GM21528 (cell line): Measurements from ENCODE around the gene LPAR3.

Source experiments
- ATAC-seq: cut with Tn5 transposase; IDR thresholded peaks from one replicate; pipeline ENCODE4 v1.9.1; 2021; ENCODE audit warnings: mild to moderate bottlenecking, moderate library complexity; ENCODE audit not compliant: unreplicated experiment, low FRiP score

The LPAR3 gene

DNA sequence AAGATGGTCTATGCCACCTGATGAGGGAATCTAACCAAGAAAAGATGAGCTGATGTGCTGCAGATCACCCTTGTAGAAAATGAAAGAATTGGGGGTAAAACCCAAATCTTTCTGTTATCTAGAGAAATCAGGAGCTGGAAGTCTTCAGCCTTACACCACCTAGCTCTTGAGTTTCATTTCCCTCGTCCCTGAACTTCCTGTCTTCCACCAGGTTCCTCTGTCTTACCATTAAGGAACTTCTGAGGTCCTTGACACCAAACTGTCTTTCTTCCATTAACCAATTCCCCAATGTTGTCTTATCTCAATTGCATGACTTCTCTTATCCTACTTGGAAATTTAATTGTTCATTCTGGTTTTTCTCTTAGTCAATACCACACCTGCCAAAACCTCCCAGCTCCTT is 31.5 kb downstream of the LPAR3 start:
- ATAC-seq = no peak

DNA sequence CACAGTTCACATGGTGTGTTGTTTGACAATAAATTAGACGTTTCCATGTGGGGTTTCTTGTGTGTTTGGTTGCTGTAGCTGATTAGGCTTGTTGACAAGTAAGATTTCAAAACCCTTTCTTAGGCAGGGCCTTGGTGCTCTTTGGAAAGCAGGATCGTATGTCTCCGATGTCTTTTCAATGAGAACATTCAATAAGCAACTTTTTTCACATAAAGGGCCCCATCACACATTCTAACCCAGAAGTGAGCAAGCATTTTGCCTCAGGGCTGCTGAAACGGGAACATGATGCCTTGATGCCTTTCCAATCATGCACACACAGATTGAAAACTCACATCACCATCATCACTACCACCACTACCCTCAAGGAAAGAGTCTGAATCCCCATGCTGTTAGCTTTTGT is 33.1 kb downstream of the LPAR3 start:
- ATAC-seq = no peak

DNA sequence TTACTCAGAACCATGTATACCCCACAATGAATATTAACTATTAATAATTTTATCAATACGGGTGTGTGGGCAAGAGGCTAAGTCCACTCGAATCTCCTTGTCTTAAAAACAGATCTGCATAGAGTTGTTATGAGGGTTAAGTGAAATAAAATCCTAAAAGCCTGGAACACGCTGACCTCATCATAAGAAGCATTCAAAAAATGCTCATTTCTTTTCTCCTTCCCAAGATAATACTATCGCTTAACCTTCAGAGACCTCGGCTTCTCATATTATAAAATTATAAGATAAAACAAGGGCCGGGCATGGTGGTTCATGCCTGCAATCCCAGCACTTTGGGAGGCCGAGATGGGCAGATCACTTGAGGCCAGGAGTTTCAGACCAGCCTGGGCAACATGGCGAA is 35.1 kb downstream of the LPAR3 start:
- ATAC-seq = no peak

DNA sequence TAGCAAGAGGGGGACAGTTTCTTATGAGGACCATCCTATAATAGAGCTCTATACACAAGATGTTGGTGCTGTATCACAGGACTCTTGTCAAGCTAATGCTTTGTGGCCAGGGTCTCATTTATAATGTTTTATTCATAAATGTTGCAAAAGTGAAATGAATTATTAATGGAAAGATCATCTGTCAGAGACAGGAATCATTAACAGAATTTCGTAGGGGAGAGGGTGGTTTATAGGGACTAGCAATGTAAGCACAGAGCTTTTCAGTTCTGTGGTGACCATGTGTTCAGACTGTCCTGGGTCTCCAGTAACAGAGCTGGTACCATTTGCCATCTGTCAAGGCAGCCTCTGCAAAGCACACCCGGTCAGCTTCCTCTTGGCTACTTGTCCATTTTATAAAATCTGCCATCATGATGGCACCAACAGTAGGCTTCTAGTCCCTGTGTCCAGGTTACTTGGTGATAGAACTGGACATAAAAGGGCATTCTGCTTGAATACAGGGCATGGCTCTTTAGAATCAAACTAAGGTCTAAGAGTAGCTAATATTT is 36.2 kb downstream of the LPAR3 start:
- no peak for ATAC-seq

- no peak for ATAC-seq
Measured at GRCh38 chr1:84855691-84856630, 37.0 kb downstream of the LPAR3 start.

GRCh38 chr1:84855168-84855567 is 37.8 kb downstream of the LPAR3 start:
- ATAC-seq = no peak

DNA sequence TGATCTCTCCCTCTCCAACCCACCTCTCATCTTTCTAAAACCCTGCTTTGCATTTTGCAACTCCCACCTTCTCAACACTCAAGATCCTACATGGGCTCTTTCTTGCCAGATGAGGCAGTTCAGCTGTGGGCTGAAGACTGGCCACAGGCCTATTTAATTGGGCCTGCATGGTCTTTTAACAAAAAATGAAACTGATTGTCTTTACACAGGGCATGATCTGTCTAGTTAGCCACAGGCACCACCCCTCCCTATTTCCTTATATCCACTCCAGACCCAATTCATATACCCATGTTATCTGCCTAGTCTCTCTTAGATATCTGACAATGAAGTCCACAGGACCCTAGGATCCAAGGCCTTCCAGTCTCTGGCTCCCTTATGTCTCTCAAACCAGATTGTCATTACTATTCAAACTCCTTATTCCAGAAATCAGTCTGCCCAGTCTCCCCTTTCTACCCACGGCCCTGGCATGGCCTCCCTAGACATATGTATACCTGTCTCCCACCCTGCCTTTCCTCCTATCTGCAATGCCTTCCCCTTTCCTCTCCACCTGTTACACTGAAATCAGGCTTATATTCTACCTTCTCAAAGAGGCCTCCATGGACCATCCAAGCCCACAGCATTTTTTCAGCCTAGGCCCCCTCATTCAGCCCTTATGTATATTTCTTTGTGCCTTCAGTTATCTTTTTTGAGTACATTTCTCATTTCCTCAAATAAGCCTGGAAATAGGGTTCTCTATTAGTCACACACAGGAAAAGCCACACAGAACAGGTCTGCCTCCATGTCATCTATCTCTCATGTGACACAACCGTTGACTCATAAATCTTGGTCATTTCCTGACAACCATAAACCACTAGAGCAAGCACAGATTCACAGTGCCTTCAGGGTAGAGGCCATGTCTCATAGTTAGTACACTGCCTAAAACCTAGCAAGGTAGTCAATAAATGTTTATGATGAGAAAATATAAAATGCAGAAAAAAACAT is 39.0 kb downstream of the LPAR3 start:
- ATAC-seq = peak; percentile 95

GRCh38 chr1:84851839-84852238 is 41.2 kb downstream of the LPAR3 start:
- no peak for ATAC-seq

GRCh38 chr1:84849357-84849975 is 43.5 kb downstream of the LPAR3 start:
- ATAC-seq = no peak

DNA sequence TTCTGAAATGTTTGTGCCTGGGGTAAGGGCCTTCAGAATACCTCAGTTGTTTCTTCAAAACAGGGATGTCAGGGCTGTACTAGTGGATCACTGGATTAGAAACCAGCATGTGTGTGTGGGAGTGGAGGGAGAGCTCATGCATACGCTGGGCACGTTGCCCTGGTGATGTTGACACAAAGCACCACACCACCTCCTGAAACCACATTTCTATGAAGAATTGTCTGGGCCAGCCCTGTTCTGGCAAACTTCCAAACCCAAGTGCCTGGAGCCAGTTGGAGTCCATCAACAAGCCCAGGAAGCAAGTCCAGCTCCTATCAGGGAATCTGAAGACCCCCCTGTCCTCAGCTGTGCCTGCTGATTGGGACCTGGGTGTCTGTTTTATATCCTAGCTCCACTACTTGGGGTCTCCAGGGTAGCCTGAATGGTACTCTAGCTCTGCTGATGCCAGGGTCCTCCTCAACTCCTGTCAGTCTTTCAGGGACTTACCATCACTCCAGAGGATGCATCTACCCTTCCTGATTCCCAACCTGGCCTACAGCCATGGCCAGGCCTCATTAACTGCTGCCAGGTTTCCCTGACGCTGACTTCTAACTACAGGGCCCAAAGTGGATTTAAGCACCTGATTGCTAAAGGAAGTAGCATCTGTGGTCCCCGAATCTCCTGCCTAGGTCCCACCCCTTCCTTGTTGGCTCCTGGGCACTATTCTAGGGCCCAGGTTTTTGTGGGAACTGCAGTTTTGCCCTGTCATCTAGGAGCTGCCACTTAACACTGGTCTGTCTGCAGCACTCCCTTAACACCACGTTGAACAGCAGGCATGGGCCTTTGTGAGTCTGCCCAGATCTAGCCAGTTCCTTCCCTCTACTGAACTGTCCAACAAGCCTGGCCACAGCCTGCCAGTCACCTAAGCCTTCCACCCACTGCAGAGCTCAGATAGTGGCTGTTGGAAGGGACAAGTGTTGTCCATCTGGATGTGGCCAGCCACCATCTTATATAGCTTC is 45.5 kb downstream of the LPAR3 start:
- no peak for ATAC-seq

DNA sequence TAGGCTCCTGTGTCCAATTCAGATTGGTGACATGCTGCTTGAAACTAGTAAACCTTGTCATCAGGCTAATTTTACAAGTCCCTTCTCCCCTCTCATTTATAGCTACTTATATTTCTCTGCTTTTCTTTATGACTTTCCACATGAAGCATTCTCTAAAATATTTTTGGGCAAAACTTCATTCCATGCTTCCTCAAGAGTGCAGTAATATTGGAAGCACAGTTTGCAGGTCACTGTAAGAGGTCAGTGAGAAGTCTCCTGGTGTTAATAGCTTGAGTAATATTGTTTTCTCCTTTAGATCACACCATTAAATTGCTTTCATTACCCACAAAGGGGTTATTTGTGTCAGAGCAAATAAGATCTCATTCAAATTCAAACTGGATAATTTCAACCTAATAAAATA is 46.6 kb downstream of the LPAR3 start:
- ATAC-seq = no peak

GRCh38 chr1:84845357-84845756 is 47.6 kb downstream of the LPAR3 start:
- ATAC-seq = no peak

DNA sequence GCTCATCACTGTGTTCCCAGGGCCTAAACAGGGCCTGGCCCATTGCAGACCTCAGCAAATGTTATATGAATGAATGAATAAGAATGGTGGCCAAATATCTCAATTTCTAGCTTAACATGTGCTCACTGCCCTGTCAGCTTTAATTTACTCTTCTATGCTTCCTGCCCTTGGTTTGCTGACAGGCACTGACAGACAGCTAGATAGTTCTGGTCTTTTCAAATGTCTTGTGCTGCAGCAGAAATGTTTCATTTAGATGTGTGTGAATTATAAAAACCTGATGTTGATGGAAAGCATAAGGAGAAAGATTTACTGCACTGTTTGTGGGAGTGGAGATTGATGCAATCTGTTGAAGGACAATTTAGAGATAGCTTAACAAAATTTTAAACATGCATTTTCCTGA is 48.9 kb downstream of the LPAR3 start:
- ATAC-seq = no peak

- no peak for ATAC-seq
Measured at GRCh38 chr1:84842748-84843231, 50.2 kb downstream of the LPAR3 start.

- ATAC-seq = no peak
Measured at GRCh38 chr1:84841971-84842370, 51.0 kb downstream of the LPAR3 start.

GRCh38 chr1:84840346-84840745 is 52.7 kb downstream of the LPAR3 start:
- ATAC-seq = no peak

DNA sequence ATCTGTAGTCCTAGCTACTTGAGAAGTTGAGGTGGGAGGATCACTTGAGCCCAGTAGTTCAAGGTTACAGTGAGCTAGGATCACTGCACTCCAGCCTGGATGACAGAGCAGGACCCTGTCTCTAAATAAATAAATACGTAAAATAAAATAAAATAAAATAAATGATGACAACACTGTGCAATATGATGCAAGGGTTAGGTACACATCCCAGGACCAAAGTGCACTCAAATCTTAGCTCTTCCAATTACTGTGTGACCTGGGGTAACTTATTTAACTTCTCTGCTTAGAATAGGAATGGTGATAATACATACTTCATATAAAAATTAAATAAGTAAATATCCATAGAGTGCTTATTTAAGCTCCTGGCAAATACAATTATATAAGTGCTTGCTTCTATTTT is 53.5 kb downstream of the LPAR3 start:
- no peak for ATAC-seq

GRCh38 chr1:84836145-84836544 is 56.9 kb downstream of the LPAR3 start:
- no peak for ATAC-seq

DNA sequence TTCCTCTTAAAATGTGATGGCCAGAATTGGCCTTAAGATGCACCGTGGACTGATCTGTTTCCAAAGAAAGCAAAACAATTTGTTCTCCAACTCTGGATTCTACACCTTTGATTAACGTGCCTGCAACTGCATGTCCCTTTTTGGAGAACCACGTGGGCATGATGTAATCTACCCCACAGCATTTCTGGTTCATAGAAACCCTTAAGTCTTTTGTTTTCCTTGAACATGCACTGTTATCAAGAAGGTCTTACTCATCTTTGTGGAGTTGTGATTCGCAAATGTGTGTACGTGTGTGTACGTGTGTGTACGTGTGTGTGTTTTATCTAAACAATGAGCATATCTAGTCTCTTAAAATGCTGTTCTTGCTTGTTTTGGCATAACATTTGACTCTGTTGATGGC is 57.8 kb downstream of the LPAR3 start:
- no peak for ATAC-seq
